Gastroesophageal sphincter (tissue), 4 donors: ENCODE data around the gene ZFX. TPM values are rescaled to one million over a fixed set of nuclear protein-coding genes. Genes with fewer than 3 reads are reported as not detected.

ENCODE experiments used
- ATAC-seq: fragments of 150-250 bp; one replicate; pipeline ENCODE4 v1.9.1; 2016; ENCODE audit warnings: mild to moderate bottlenecking, moderate library complexity
- H3K27ac ChIP-seq, 4 donors: fragments of 200-600 bp; sonication (generic) in 3 of 4; 1 replicate in 3 of 4; 2 replicates in 1 of 4; pipeline ENCODE4 v1.5.1; 2016 to 2019
- H3K27me3 ChIP-seq: fragments of 200-600 bp; sonication (generic); one replicate; pipeline ENCODE4 v1.5.1; 2019
- H3K36me3 ChIP-seq, 2 donors: fragments of 200-600 bp; sonication (generic); one replicate each; pipeline ENCODE4 v1.5.1; 2019; ENCODE audit warnings: control low read depth in 1 of 2
- H3K4me1 ChIP-seq, 3 donors: fragments of 200-600 bp; sonication (generic); 1 replicate in 2 of 3; 2 replicates in 1 of 3; pipeline ENCODE4 v1.5.1; 2016 to 2019; ENCODE audit warnings: control low read depth in 2 of 3
- H3K4me3 ChIP-seq, 2 donors: fragments of 200-600 bp; sonication (generic); one replicate each; pipeline ENCODE4 v1.5.1; 2019; ENCODE audit warnings: mild to moderate bottlenecking in 1 of 2, moderate library complexity in 1 of 2
- H3K9me3 ChIP-seq, 3 donors: fragments of 200-600 bp; sonication (generic); one replicate each; pipeline ENCODE4 v1.5.1; 2017 to 2019; ENCODE audit warnings: control low read depth in 2 of 3
- CTCF ChIP-seq, 4 experiments: fragments of 200-600 bp in 2 of 4; fragments of 450-650 bp in 2 of 4; sonication (generic) in 1 of 4; IDR thresholded peaks; one replicate each; pipeline ENCODE4 v1.5.1; 2017 to 2019; ENCODE audit warnings: antibody characterized with exemption in 4 of 4, mild to moderate bottlenecking in 2 of 4, moderate library complexity in 2 of 4
- EP300 ChIP-seq: sonication (generic); formaldehyde crosslinking; IDR thresholded peaks from one replicate; pipeline ENCODE4 v1.6.1; 2017; ENCODE audit warnings: antibody characterized with exemption, mild to moderate bottlenecking
- POLR2A ChIP-seq, 2 donors: fragments of 450-650 bp; IDR thresholded peaks; one replicate each; pipeline ENCODE4 v1.6.1; 2017; ENCODE audit warnings: antibody characterized with exemption in 2 of 2, mild to moderate bottlenecking in 2 of 2, moderate library complexity in 1 of 2
- POLR2AphosphoS5 ChIP-seq: sonication (generic); formaldehyde crosslinking; IDR thresholded peaks from one replicate; pipeline ENCODE4 v1.6.1; 2017; ENCODE audit warnings: antibody characterized with exemption
- WGBS, 2 donors: methylation state at CpG; one replicate each; pipeline ENCODE4 v1.1.5; 2018; ENCODE audit warnings: low coverage in 1 of 2; 5-methylcytosine and 5-hydroxymethylcytosine counted together
- total RNA-seq, 4 donors: library from RNA; depleted of rRNA; stranded (reverse); fragments of >200 nt; gene quantifications; one replicate each; pipeline ENCODE4 v1.1.0, GENCODE V29; 2016

Gene ZFX
- total RNA-seq, 4 donors from 2014 or later, result 59.6 to 94.3 (median 63.1) TPM

GRCh38 chrX:24148121-24148520, 1.4 kb upstream of the ZFX start:
- Histone ChIP-seq H3K4me3 (peak overlapping the region; percentile 67 to 98), H3K4me1 (peaks cover 0 to 58% (median 14%) of the 10 kb centered on the region in 3 donors), H3K27me3 (no peaks in the 10 kb centered on the region), H3K36me3 (no peaks in the 10 kb centered on the region), H3K9me3 (no peaks in the 10 kb centered on the region), H3K27ac (peak overlapping the region; percentile 96 to 100 (median 100))
- ATAC-seq, result no peak
- TF ChIP-seq EP300, result no peak
- TF ChIP-seq CTCF (IDR thresholded peaks at IDR 0.05), result no peak
- TF ChIP-seq POLR2AphosphoS5, result no peak
- TF ChIP-seq POLR2A (IDR thresholded peaks at IDR 0.05), result no peak
- WGBS, 2 donors, result 0% methylated on average over 3 of the region's 3 CpGs

- WGBS, 2 donors, result 2% methylated on average over 8 to 12 of the region's 35 CpGs
- TF ChIP-seq EP300, result no peak
- TF ChIP-seq POLR2A (IDR thresholded peaks at IDR 0.05), result no peak
- TF ChIP-seq CTCF (IDR thresholded peaks at IDR 0.05), result no peak
- TF ChIP-seq POLR2AphosphoS5, result no peak
- Histone ChIP-seq H3K27me3 (no peaks in the 10 kb centered on the region), H3K4me1 (peaks cover 0 to 64% (median 19%) of the 10 kb centered on the region in 3 donors), H3K36me3 (no peaks in the 10 kb centered on the region), H3K4me3 (peak overlapping the region; percentile 67 to 98), H3K9me3 (no peaks in the 10 kb centered on the region), H3K27ac (peak overlapping the region; percentile 96 to 100 (median 100))
- ATAC-seq, result peak; percentile 0
Measured at GRCh38 chrX:24148535-24149350, 786 bp upstream of the ZFX start.

- ATAC-seq, result peak; percentile 90
- H3K4me1 ChIP-seq, result peaks cover 0 to 75% (median 29%) of the 10 kb centered on the region in 3 donors
- H3K27ac ChIP-seq, result peak overlapping the region; percentile 96 to 100 (median 100)
- H3K9me3 ChIP-seq, result no peaks in the 10 kb centered on the region
- WGBS, 2 donors, result 0% methylated on average over 2 of the region's 79 CpGs
- no peaks in the 10 kb centered on the region for H3K27me3 ChIP-seq
- TF ChIP-seq POLR2AphosphoS5 (peak; percentile 24), EP300 (no peak), POLR2A (IDR thresholded peaks at IDR 0.05) (peak; percentile 20 to 40), CTCF (IDR thresholded peaks at IDR 0.05) (peak in 3 of 4 experiments; percentile 58 to 84 (median 59))
- peak overlapping the region; percentile 67 to 98 for H3K4me3 ChIP-seq
- no peaks in the 10 kb centered on the region for H3K36me3 ChIP-seq
Measured at GRCh38 chrX:24150051-24150790, 692 bp downstream of the ZFX start.

- TF ChIP-seq EP300 (no peak), CTCF (IDR thresholded peaks at IDR 0.05) (no peak), POLR2AphosphoS5 (no peak), POLR2A (IDR thresholded peaks at IDR 0.05) (no peak)
- H3K27me3 ChIP-seq, result no peaks in the 10 kb centered on the region
- H3K27ac ChIP-seq, result peak overlapping the region; percentile 96 to 100 (median 100)
- H3K4me1 ChIP-seq, result peaks cover 0 to 75% (median 36%) of the 10 kb centered on the region in 3 donors
- H3K4me3 ChIP-seq, result peak overlapping the region; percentile 67 to 98
- no peak for ATAC-seq
- 0 to 3% methylated on average over 5 to 8 of the region's 10 CpGs for WGBS, 2 donors
- no peaks in the 10 kb centered on the region for H3K36me3 ChIP-seq
- H3K9me3 ChIP-seq, result no peaks in the 10 kb centered on the region
Measured at GRCh38 chrX:24150898-24151297, 1.4 kb downstream of the ZFX start.
